ENCODE results near the gene PMVK. TPM values are rescaled to one million over a fixed set of nuclear protein-coding genes. Genes with fewer than 3 reads are reported as not detected.

The PMVK gene
- total RNA-seq, 2 experiments from 2014 or later, result 40.7 to 41.8 TPM

DNA sequence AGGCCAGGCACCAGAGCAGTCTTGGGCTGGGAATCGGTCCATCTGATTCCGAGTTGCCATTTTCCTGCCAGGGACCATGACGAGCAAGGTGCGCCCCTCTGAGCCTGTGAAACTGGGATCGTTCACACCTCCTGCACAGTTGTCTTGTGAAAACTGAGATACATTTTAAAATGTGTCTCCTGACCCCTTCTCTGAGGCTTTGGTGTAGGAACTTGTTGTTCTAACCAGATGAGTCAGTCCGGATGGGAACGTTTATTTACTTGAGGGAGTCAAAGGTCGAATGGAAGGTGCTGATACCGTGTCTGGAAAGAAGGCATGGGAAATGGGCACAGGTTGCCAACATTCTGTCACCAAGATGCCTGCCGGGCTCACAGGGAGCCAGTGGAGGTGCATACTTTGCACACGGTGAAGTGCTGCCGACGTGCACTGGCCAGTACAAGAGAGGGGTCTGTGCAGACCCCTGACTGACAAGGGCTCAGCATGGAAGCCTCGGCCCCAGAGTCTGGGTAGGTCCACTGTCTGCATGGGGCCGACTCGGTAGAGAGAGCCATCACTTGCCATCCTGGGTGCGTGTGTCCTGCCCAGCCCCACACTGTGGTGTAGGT lies 59.0 kb downstream of the PMVK start:
- Mint-ChIP-seq H3K27ac (no peak overlapping the region), H3K9me3 (no peaks in the 10 kb centered on the region), H3K4me3 (no peak overlapping the region), H3K4me1 (peaks cover 11% of the 10 kb centered on the region), H3K36me3 (ENCODE audit: low read depth) (no peaks in the 10 kb centered on the region), H3K27me3 (peaks cover 29% of the 10 kb centered on the region)
- CTCF ChIA-PET, result interaction anchor here (1.6 to 2.0 kb wide), 4 partner anchors 15 to 317 kb away, joined by 7 to 18 read pairs (median 10); partner anchors contain the start of gene PMVK
- POLR2A ChIA-PET, result no interaction called here
- no peak for DNase-seq

DNA sequence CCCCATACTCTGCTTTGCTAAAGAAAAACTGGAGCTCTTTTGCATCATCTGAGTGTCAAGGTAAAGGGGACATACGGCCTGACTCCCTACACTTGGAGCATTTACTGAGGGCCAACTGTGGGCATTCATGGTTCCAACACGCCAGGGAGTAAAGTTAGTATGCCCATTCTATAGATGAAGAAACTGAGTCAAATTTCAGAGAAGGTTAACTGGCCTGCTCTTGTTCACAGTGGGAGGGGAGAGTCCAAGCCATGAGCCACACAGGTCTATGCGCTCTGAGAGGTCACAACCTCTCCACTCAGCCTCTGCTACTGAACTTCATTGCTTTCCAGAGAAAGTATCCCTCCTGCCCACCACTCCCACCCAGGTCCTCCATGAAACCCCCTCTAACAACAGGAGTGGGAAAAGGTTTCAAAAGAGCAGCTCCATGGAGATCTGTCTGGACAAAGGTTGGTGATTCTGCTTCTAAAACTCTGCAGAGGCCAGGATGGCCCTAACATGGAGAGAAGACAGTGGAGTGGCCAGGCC lies 59.6 kb downstream of the PMVK start:
- no peak overlapping the region for H3K27ac Mint-ChIP-seq
- H3K27me3 Mint-ChIP-seq, result peaks cover 31% of the 10 kb centered on the region
- no peak for DNase-seq
- H3K4me1 Mint-ChIP-seq, result peaks cover 11% of the 10 kb centered on the region
- no peaks in the 10 kb centered on the region for H3K36me3 Mint-ChIP-seq (ENCODE audit: low read depth)
- H3K4me3 Mint-ChIP-seq, result no peak overlapping the region
- CTCF ChIA-PET, result interaction anchor here (1.2 to 2.0 kb wide), 5 partner anchors 15 to 317 kb away, joined by 3 to 18 read pairs (median 4); no protein-coding TSS in a partner anchor
- no peaks in the 10 kb centered on the region for H3K9me3 Mint-ChIP-seq
- POLR2A ChIA-PET, result no interaction called here

Other genes with a start within 250 kb of the PMVK start
- under 1 TPM in 1 of 2 experiments, not detected in 1; 0.10 TPM for gene KCNN3, start 66.4 kb downstream of the PMVK start, total RNA-seq
- 100 to 1,000 TPM; 169 TPM for gene PBXIP1, start 19.4 kb upstream of the PMVK start, total RNA-seq
- 10 to 100 TPM; 48.7 to 49.7 TPM for gene PYGO2, start 25.1 kb upstream of the PMVK start, total RNA-seq
- 10 to 100 TPM; 80.7 to 80.8 TPM for gene SHC1, start 34.0 kb upstream of the PMVK start, total RNA-seq
- 100 to 1,000 TPM; 151 to 162 TPM for gene CKS1B, start 38.0 kb upstream of the PMVK start, total RNA-seq
- 10 to 100 TPM; 34.7 to 35.1 TPM for gene FLAD1, start 46.6 kb upstream of the PMVK start, total RNA-seq
- 1 to 10 TPM in 1 of 2 experiments, under 1 TPM in 1; 0.35 to 1.2 TPM for gene LENEP, start 56.9 kb upstream of the PMVK start, total RNA-seq
- gene ZBTB7B, start 66.1 kb upstream of the PMVK start, total RNA-seq, result 100 to 1,000 TPM; 151 to 152 TPM
- gene DCST2, start 97.1 kb upstream of the PMVK start, total RNA-seq, result under 1 TPM; 0.18 to 0.40 TPM
- not detected for gene DCST1, start 97.1 kb upstream of the PMVK start, total RNA-seq
- 10 to 100 TPM; 73.9 to 76.4 TPM for gene ADAM15, start 114.6 kb upstream of the PMVK start, total RNA-seq
- 1 to 10 TPM; 6.6 to 8.5 TPM for gene EFNA4, start 127.0 kb upstream of the PMVK start, total RNA-seq
- gene EFNA3, start 142.1 kb upstream of the PMVK start, total RNA-seq, result 1 to 10 TPM; 3.9 to 4.9 TPM
- not detected for gene EFNA1, start 191.2 kb upstream of the PMVK start, total RNA-seq
- gene SLC50A1, start 199.1 kb upstream of the PMVK start, total RNA-seq, result 10 to 100 TPM; 50.4 to 52.6 TPM
- 10 to 100 TPM; 80.2 to 80.6 TPM for gene DPM3, start 203.8 kb upstream of the PMVK start, total RNA-seq
- 100 to 1,000 TPM; 203 to 224 TPM for gene KRTCAP2, start 236.6 kb upstream of the PMVK start, total RNA-seq
- gene TRIM46, start 237.1 kb upstream of the PMVK start, total RNA-seq, result 10 to 100 TPM; 17.8 to 18.3 TPM

Data from activated CD4-positive, alpha-beta memory T cell treated with anti-CD3 and anti-CD28 coated beads, Interleukin-2, amount 10 ng/mL, durations not matched to agents 7 days and 5 days (primary cell).